OCI-LY1 (cell line): ENCODE measurements around the gene FMNL1.

Source experiments
- H2AFZ ChIP-seq: fragments of 200-600 bp; sonication (generic), shearing (Covaris generic); 2 replicates; pipeline ENCODE4 v1.6.0; 2014; ENCODE audit warnings: antibody characterized with exemption, mild to moderate bottlenecking, low read length
- H3F3A ChIP-seq: fragments of 200-600 bp; sonication (generic), shearing (Covaris generic); 2 replicates; pipeline ENCODE4 v1.6.0; 2014; ENCODE audit warnings: mild to moderate bottlenecking, antibody characterized with exemption, low read length, moderate library complexity; ENCODE audit not compliant: insufficient read depth
- H3K27ac ChIP-seq: fragments of 200-600 bp; sonication (generic); 2 replicates; pipeline ENCODE4 v1.5.1; 2014; ENCODE audit warnings: low read length, mixed run types, mild to moderate bottlenecking, low read depth; ENCODE audit not compliant: poor library complexity, severe bottlenecking
- H3K27me3 ChIP-seq: fragments of 200-600 bp; sonication (generic); 2 replicates; pipeline ENCODE4 v1.6.0; 2014; ENCODE audit warnings: antibody characterized with exemption, mild to moderate bottlenecking, low read length, moderate library complexity; ENCODE audit not compliant: insufficient read depth
- H3K36me3 ChIP-seq: fragments of 200-600 bp; sonication (generic); 2 replicates; pipeline ENCODE4 v1.6.1; 2014; ENCODE audit warnings: mild to moderate bottlenecking, antibody characterized with exemption, low read length, moderate library complexity, mixed read lengths; ENCODE audit not compliant: insufficient read depth
- H3K4me1 ChIP-seq: fragments of 200-600 bp; sonication (generic); 2 replicates; pipeline ENCODE4 v1.5.1; 2014; ENCODE audit warnings: mild to moderate bottlenecking, low read length, moderate library complexity; ENCODE audit not compliant: insufficient read depth, severe bottlenecking
- H3K4me2 ChIP-seq: fragments of 200-600 bp; sonication (generic), shearing (Covaris generic); 2 replicates; pipeline ENCODE4 v1.6.1; 2014; ENCODE audit warnings: low read length
- H3K4me3 ChIP-seq: fragments of 200-600 bp; sonication (generic); 2 replicates; pipeline ENCODE4 v1.5.1; 2014; ENCODE audit warnings: low read length, low read depth, mild to moderate bottlenecking, mixed read lengths; ENCODE audit not compliant: poor library complexity, severe bottlenecking
- H3K79me2 ChIP-seq: fragments of 200-600 bp; shearing (Covaris generic); 2 replicates; pipeline ENCODE4 v1.6.1; 2016; ENCODE audit warnings: mixed run types, low read length, mixed read lengths; ENCODE audit not compliant: insufficient read depth
- H3K9ac ChIP-seq: fragments of 200-600 bp; sonication (generic), shearing (Covaris generic); 2 replicates; pipeline ENCODE4 v1.6.1; 2014; ENCODE audit warnings: mild to moderate bottlenecking, low read length, mixed read lengths
- H3K9me2 ChIP-seq: fragments of 200-600 bp; sonication (generic), shearing (Covaris generic); 2 replicates; pipeline ENCODE4 v1.6.1; 2014; ENCODE audit warnings: low read depth, mild to moderate bottlenecking, low read length, mixed read lengths
- H3K9me3 ChIP-seq: fragments of 200-600 bp; shearing (Covaris generic); 2 replicates; pipeline ENCODE4 v1.6.1; 2014; ENCODE audit warnings: low read length, mixed read lengths
- H4K20me1 ChIP-seq: fragments of 200-600 bp; sonication (generic), shearing (Covaris generic); 2 replicates; pipeline ENCODE4 v1.6.0; 2016; ENCODE audit warnings: mild to moderate bottlenecking, low read length; ENCODE audit not compliant: insufficient read depth
- CTCF ChIP-seq: fragments of 200-600 bp; sonication (generic), shearing (Covaris generic); IDR thresholded peaks from 2 replicates; pipeline ENCODE4 v1.5.1; 2017; ENCODE audit warnings: mild to moderate bottlenecking, antibody characterized with exemption, low read length, moderate library complexity, mixed read lengths
- EZH2 ChIP-seq: fragments of 200-600 bp; sonication (generic), shearing (Covaris generic); IDR thresholded peaks from 2 replicates; pipeline ENCODE4 v1.8.0; 2017; ENCODE audit warnings: borderline replicate concordance, mixed run types, mild to moderate bottlenecking, antibody characterized with exemption, low read length, moderate library complexity, mixed read lengths

Gene FMNL1

DNA sequence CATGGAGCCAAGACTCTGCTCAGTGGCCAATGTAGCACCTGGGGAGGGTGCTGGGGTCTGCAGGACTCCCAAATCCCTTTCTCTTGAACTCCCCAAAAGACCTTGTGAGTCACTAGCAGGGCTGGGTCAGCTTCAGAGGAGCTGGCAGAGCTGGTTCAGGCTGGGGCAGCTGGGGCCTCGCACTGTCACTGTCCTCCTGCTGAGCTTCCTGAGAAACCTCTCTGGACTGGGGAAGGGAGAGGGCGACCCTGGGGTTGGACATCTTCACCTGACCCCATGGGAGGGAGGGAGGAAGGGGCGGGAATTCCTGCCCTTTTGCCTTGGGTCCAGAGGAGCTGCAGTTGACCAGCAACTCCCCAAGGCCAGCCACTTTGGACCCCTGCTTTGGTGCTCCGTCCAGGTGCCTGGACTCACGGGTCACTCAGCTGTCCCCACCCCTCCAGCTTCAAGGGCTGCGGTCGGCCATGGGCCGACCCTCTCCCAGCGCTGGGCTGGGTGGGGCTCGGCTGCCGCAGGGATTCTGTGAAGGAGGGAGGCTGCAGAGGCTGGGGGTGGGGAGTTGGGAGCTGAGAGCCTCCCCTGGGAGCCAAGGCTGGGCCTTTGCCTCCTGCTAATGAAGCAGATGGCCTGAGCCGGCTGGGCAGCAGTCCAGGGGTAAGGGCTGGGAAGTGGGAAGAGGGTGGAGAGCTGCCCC lies 9.2 kb downstream of the FMNL1 start:
- Histone ChIP-seq H3K79me2 (no peaks in the 10 kb centered on the region), H3K27me3 (no peaks in the 10 kb centered on the region), H4K20me1 (no peaks in the 10 kb centered on the region), H3K4me2 (no peak overlapping the region), H2AFZ (no peak overlapping the region), H3K9ac (no peak overlapping the region), H3K36me3 (no peaks in the 10 kb centered on the region), H3K9me3 (no peaks in the 10 kb centered on the region), H3K4me1 (peaks cover 43% of the 10 kb centered on the region), H3K4me3 (no peak overlapping the region), H3K27ac (no peak overlapping the region), H3K9me2 (no peaks in the 10 kb centered on the region), H3F3A (peaks cover 5% of the 10 kb centered on the region; the same call in 1 of the 2 replicates)
- no peak for TF ChIP-seq CTCF
- no peak for TF ChIP-seq EZH2

DNA sequence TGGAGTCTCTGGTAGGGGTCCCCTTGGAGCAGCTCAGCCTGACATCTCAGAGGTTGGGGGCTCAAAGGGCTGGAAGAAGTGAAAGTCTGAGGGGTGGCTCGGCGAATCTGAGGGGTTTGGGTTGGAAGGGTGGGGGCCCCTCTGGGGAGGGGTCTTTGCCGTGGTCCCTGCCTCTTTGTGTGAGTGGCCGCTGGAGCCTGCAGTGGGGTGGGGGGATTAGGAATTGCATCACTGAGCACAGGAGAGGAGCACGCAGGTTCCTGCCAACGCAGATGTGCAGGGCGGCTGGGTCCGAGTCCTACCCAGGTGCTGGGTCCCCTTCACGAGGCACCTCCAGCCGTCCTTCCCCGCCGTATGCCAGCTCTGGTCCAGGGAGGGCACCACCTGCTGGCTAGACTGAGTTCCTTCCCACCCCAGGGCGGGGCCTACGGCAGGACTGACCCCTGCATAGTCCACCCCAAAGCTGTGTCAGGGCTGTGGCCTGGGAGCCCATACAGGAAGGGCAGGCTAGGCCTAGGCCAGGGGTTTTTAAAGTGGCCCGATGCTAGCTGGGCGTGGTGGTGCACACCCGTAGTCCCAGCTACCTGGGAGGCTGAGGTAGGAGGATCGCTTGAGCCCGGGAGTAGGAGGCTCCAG lies 9.9 kb downstream of the FMNL1 start:
- Histone ChIP-seq H3K4me1 (peaks cover 37% of the 10 kb centered on the region), H3K4me3 (no peak overlapping the region), H3F3A (peaks cover 5% of the 10 kb centered on the region; the same call in 1 of the 2 replicates), H3K4me2 (no peak overlapping the region), H3K27me3 (no peaks in the 10 kb centered on the region), H3K9ac (no peak overlapping the region), H2AFZ (no peak overlapping the region), H3K27ac (no peak overlapping the region), H3K79me2 (no peaks in the 10 kb centered on the region), H3K36me3 (no peaks in the 10 kb centered on the region), H3K9me2 (no peaks in the 10 kb centered on the region), H4K20me1 (no peaks in the 10 kb centered on the region), H3K9me3 (no peaks in the 10 kb centered on the region)
- peak; percentile 58 for TF ChIP-seq CTCF
- no peak for TF ChIP-seq EZH2

DNA sequence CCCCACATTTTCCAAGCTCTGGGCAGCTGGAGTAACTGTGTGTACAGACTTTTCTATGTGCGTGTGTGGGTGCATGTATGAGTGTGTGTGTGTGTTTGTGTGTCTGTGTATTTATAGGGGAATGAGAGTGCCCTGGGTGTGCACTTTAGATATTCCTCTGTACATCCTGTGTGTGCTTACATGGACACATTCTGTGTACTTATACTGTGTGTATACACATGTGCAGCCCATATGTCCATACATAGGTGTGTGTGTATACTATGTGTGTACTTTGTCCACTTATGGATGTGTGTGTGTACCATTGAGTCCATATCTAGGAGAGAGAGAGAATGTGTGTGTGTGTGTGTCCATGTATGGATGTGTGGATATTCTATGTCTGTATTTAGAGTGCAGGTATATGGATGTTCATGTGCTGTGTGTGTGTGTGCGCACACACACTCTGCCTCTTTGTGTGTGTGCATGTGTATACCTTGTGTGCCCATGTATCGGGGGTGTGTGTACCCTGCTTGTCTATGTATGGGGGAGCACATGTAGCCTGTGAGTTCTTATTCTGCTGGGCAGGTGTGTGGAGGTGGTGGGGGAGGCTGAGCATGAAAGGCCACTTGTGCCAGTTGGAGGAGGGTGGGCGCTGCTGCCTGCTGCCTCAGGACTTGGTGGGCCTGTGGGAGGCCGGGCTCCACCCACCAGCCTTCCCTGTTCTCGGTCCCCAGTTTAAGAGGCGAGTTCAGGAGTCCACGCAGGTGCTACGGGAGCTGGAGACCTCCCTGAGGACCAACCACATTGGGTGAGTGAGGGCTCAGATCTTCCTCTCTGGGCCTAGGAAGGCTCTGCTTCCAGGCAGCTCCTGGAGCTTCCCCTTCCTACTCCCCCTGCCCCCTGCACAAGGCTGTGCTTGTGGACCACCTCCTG lies 11.1 kb downstream of the FMNL1 start:
- Histone ChIP-seq H3F3A (no peaks in the 10 kb centered on the region), H3K4me3 (no peak overlapping the region), H3K27me3 (no peaks in the 10 kb centered on the region), H3K79me2 (no peaks in the 10 kb centered on the region), H4K20me1 (no peaks in the 10 kb centered on the region), H3K4me2 (no peak overlapping the region), H3K9me2 (no peaks in the 10 kb centered on the region), H3K4me1 (peaks cover 25% of the 10 kb centered on the region), H3K36me3 (no peaks in the 10 kb centered on the region), H3K9ac (no peak overlapping the region), H3K9me3 (no peaks in the 10 kb centered on the region), H2AFZ (no peak overlapping the region), H3K27ac (no peak overlapping the region)
- no peak for TF ChIP-seq EZH2
- no peak for TF ChIP-seq CTCF
